Dendritic cell treated with granulocyte-macrophage colony-stimulating factor and Interleukin-4, amounts not matched to agents 40 ng/mL and 50 ng/mL, for 4 days (primary cell): Measurements from ENCODE around the gene PRND.
"Not testable (repeated sequence)": the region's sequence is repeated elsewhere in the genome, so short reads cannot be mapped to it uniquely, and the experiment has no call there.

Source experiments
- H3K27ac Mint-ChIP-seq: one replicate; pipeline ENCODE4 v1.8.0; 2022; ENCODE audit warnings: mild to moderate bottlenecking, mixed read lengths
- H3K27me3 Mint-ChIP-seq: one replicate; pipeline ENCODE4 v1.8.0; 2022; ENCODE audit warnings: mild to moderate bottlenecking, mixed read lengths
- H3K36me3 Mint-ChIP-seq: one replicate; pipeline ENCODE4 v1.8.0; 2022; ENCODE audit warnings: low read depth, mixed read lengths
- H3K4me1 Mint-ChIP-seq: one replicate; pipeline ENCODE4 v1.8.0; 2022; ENCODE audit warnings: low read depth, mixed read lengths
- H3K4me3 Mint-ChIP-seq: one replicate; pipeline ENCODE4 v1.8.0; 2022; ENCODE audit warnings: mild to moderate bottlenecking, moderate library complexity, mixed read lengths
- H3K9me3 Mint-ChIP-seq: one replicate; pipeline ENCODE4 v1.8.0; 2022; ENCODE audit warnings: mixed read lengths
- intact Hi-C: fragments of 100-400 bp; cut with micrococcal nuclease; formaldehyde crosslinking; loops from one replicate; pipeline ENCODE4 v1.15.0; 2022

Gene PRND

GRCh38 chr20:4770026-4770425 is 48.3 kb downstream of the PRND start:
- H3K4me3 Mint-ChIP-seq: no peak overlapping the region
- H3K36me3 Mint-ChIP-seq: peaks cover 23% of the 10 kb centered on the region
- intact Hi-C loops: no loop called here
- peaks cover 33% of the 10 kb centered on the region for H3K4me1 Mint-ChIP-seq
- H3K27me3 Mint-ChIP-seq: peaks cover 1% of the 10 kb centered on the region
- H3K9me3 Mint-ChIP-seq: peaks cover 28% of the 10 kb centered on the region
- H3K27ac Mint-ChIP-seq: no peak overlapping the region

- Mint-ChIP-seq H3K9me3 (peaks cover 28% of the 10 kb centered on the region), H3K27me3 (peaks cover 1% of the 10 kb centered on the region), H3K27ac (no peak overlapping the region), H3K4me3 (no peak overlapping the region), H3K4me1 (peaks cover 31% of the 10 kb centered on the region), H3K36me3 (peaks cover 23% of the 10 kb centered on the region)
- intact Hi-C loops: no loop called here
Observed at GRCh38 chr20:4771004-4771403, 49.3 kb downstream of the PRND start.

DNA sequence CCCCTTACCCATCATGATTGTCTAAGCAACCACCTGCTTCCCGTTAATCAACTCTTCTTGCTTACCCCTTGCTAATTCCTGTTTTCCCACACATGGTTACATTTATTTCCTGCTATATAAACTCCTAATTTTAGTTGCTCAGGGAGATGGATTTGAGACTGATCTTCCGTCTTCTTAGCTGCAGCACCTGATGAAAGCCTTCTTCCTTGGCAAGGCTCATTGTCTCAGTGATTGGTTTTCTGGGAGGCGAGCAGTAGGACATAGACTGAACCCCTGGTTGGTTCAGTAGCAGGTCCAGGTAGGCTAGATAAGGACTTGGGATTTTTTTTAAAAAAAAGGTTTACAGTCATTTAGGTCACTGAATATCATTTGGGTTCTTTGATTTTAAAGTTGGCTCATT is 50.4 kb downstream of the PRND start:
- H3K27ac Mint-ChIP-seq: no peak overlapping the region
- H3K9me3 Mint-ChIP-seq: peaks cover 28% of the 10 kb centered on the region
- intact Hi-C loops: no loop called here
- H3K27me3 Mint-ChIP-seq: peaks cover 3% of the 10 kb centered on the region
- H3K36me3 Mint-ChIP-seq: peaks cover 23% of the 10 kb centered on the region
- no peak overlapping the region for H3K4me3 Mint-ChIP-seq
- H3K4me1 Mint-ChIP-seq: peaks cover 33% of the 10 kb centered on the region

DNA sequence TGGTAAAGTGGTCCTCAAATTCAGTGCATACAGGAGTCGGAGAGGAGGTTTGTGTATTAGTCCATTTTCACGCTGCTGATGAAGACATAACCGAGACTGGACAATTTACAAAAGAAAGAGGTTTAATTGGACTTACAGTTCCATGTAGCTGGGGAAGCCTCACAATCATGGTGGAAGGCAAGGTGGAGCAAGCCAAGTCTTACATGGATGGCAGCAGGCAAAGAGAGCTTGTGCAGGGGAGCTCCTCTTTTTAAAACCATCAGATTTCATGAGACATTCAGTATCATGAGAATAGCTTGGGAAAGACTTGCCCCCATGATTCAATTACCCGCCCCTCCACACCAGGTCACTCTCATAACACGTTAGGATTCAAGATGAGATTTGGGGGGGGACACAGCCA is 51.3 kb downstream of the PRND start:
- not testable (repeated sequence) for H3K27ac Mint-ChIP-seq

DNA sequence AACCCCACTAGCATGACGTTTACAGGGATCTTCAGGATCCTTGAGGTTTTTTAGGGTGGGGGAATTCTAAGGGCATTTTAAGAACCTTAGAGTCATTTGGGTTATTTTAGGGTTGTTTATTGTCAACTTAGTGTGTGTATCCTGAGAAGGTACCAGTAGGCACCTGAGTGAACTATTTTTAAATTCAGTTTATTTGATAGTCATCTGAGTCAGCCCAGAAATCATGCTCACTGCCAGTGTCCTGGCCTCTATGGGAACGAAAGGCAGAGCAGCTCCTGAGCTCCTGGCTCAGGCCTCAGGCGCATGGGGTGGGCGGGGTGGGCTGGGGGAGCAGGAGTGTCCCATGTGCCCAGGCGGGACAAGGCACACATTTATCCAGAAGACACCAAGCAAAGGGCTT is 52.0 kb downstream of the PRND start:
- H3K36me3 Mint-ChIP-seq: peaks cover 23% of the 10 kb centered on the region
- no peak overlapping the region for H3K4me3 Mint-ChIP-seq
- intact Hi-C loops: no loop called here
- H3K9me3 Mint-ChIP-seq: peaks cover 28% of the 10 kb centered on the region
- peaks cover 32% of the 10 kb centered on the region for H3K4me1 Mint-ChIP-seq
- peaks cover 3% of the 10 kb centered on the region for H3K27me3 Mint-ChIP-seq
- peak overlapping the region; percentile 60 for H3K27ac Mint-ChIP-seq

More for the DNA sequence above, 51.3 kb downstream of the PRND start:
- Mint-ChIP-seq H3K36me3 (peaks cover 23% of the 10 kb centered on the region), H3K4me1 (peaks cover 30% of the 10 kb centered on the region), H3K9me3 (peaks cover 28% of the 10 kb centered on the region)
- H3K4me3 Mint-ChIP-seq, intact Hi-C loops, H3K27me3 Mint-ChIP-seq: not testable (repeated sequence)

DNA sequence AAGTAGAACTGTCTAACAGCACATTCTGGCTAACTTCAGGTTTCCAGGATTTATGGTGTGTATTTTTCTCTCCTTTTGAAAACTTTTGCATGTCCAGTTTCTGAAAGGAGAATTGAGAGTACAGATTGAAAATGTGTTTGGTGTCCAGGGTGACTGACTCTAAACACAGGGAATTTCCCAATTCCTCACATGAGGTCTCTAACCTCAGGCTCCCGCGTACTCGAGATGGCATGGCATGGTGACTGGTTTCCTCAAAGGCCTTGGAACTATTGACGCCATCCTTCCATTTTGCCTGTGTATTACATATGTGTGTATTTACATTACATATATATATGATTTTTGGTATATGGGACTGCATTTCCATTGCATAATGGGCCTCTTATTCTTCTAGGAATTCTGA is 52.5 kb downstream of the PRND start:
- Mint-ChIP-seq H3K4me3 (no peak overlapping the region), H3K36me3 (peaks cover 23% of the 10 kb centered on the region), H3K9me3 (peaks cover 28% of the 10 kb centered on the region), H3K4me1 (peaks cover 35% of the 10 kb centered on the region), H3K27me3 (peaks cover 3% of the 10 kb centered on the region), H3K27ac (peak overlapping the region; percentile 60)
- intact Hi-C loops: no loop called here

DNA sequence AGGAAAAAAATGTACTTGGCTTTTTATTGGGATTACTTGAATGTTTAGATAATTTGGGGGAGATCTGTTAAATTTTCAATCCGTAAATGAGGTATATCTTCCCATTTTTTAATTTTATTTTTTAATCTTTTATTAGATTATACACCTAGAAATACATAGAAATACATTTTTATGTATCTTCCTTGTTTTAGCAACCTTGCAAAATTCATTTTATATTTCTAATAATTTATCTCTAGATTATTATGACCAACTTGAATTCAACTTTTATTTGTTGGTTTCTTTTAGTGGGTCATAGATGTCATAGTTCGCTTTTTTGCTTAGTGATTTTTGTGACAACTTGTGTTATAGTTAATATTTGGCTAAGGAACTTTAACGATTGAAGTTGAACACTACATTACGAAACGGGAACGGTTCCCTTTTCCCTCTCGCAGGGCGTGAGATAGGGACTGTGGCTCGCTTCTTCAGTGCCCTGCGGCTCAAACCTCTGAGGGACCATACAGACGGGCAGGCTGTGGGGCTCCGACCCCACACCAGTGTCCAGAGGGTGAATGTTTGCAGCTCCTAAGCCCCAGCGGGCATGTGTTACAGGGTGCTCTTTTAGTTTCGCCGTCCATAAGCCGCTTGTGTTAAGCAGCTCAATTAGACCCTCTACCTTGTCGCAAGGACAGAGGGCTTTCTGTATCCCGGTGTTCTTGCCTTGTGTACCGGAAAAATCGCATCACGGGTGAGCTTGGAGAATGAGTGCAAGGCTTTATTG is 53.8 kb downstream of the PRND start:
- H3K4me3 Mint-ChIP-seq: no peak overlapping the region
- intact Hi-C loops: no loop called here
- H3K36me3 Mint-ChIP-seq: peaks cover 23% of the 10 kb centered on the region
- H3K9me3 Mint-ChIP-seq: peaks cover 27% of the 10 kb centered on the region
- H3K27ac Mint-ChIP-seq: peak overlapping the region; percentile 67
- peaks cover 44% of the 10 kb centered on the region for H3K4me1 Mint-ChIP-seq
- H3K27me3 Mint-ChIP-seq: peaks cover 3% of the 10 kb centered on the region

DNA sequence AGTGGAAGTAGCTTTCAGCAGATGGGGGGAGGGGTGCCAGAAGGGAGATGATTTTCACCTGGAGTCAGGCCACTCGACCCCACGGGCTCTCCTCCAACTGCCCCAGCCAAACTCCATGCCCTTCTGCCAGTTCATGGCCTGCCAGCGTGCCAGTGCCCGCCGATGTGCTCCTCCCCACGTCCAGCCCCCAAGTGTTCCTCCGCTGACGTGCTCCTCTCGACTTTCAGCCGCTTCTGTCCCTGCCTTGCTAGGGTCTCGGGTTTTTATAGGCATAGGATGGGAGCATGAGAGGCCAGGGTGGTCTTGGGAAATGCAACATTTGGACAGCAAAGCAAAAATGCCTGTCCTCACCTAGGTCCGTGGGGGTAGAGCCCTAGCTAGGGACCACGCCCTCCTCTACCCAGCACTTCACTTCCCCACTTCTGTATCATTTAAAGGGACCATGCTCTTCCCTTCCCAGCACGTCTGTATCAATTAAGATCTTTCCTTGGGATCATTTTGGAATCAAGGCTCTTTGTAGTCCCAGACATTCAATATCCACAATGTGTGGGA is 54.4 kb downstream of the PRND start:
- Mint-ChIP-seq H3K4me3 (no peak overlapping the region), H3K27ac (peak overlapping the region; percentile 67), H3K9me3 (peaks cover 20% of the 10 kb centered on the region)

More for the DNA sequence above, 54.4 kb downstream of the PRND start:
- Mint-ChIP-seq H3K4me1 (peaks cover 47% of the 10 kb centered on the region), H3K27me3 (peaks cover 3% of the 10 kb centered on the region), H3K36me3 (peaks cover 22% of the 10 kb centered on the region)
- intact Hi-C loops: no loop called here
